Stimulated activated CD8-positive, alpha-beta memory T cell treated with anti-CD3 and anti-CD28 coated beads, Interleukin-2, amount 100 ng/mL, for 48 hours (primary cell): Measurements from ENCODE around the gene LRP2.
A peak's percentile ranks its signal among the peaks of the same experiment; 100 is the strongest.

Source experiments
- DNase-seq, 2 donors: peaks; one replicate each; pipeline ENCODE4 v3.0.0-alpha.2; 2020; ENCODE audit warnings: low read depth in 2 of 2

Gene LRP2

GRCh38 chr2:169119851-169120250 lies 242.5 kb downstream of the LRP2 start:
- DNase-seq = no peak

DNA sequence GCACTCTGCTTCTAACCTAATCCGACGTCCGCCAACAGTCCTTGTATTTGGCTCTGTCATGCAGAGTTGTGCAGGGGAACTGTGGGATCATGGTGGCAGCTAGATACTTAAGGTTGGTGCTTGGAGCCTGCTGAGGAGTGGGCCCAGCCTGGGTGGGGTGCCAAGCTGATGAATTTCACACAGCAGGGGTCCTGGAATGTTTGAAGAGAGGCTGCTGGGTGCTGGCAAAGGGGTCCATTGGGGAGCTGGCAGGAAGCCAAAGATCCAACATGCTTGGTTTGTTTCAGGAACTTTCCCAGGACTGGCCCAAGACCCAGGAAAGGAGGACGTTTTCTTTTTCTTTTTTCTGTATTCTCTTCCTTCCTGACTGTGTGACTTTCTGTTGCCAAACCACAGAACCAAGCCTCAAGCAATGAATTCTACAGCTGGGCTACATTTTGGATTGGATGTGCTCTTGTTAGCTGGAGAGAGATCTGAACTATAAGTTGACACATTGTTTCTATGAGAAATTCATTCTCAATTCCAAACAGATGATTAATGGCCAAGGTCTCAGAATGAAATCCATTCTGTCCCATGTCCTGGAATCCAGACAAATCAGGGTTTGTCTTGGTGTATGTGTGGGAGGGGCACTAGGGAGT lies 243.1 kb downstream of the LRP2 start:
- no peak for DNase-seq

- DNase-seq = no peak
Observed at GRCh38 chr2:169118060-169118459, 244.3 kb downstream of the LRP2 start.

DNA sequence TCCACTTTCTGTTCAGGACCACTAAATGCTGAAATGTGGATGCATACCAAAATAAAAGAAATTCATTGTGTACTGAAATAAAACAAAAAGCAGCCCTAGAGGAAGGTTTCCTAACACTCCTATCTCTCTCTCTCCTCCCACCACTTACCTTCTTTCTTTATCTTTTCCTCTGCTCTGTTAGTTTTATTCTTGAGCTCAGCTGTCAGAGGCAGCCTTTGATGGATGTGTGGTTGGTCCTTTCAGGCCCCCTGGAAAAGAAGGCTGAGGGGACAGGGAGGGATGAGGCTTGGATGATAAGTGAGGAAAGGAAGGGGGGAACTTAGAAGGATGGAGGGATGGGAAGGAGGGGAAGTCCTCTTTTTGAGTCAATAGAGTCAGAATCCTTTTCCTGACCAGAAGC lies 245.3 kb downstream of the LRP2 start:
- DNase-seq = no peak

GRCh38 chr2:169116327-169116726 lies 246.0 kb downstream of the LRP2 start:
- DNase-seq = no peak

DNA sequence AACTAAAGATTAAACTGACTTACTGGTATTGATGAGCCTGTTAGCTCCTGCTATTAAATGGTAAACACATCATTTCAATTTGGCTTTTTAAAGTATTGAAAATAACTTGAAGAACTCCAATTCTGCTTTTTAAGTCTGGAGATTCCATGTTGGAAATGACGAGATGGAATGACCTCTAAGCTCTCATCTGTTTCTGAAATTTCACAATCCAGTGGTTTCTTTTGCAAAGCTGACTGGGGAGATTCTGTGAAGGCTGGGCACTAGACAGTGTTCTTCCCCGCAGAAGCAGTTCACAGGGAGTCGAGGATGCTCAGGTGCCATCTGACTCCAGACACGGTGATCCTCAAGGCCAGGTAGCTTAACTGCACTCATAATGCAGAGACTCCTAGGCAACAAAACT lies 248.3 kb downstream of the LRP2 start:
- no peak for DNase-seq

- DNase-seq = no peak
Observed at GRCh38 chr2:169112841-169113240, 249.5 kb downstream of the LRP2 start.

GRCh38 chr2:169110916-169111315 lies 251.4 kb downstream of the LRP2 start:
- DNase-seq = no peak

- DNase-seq = no peak
Observed at GRCh38 chr2:169110419-169110818, 251.9 kb downstream of the LRP2 start.

DNA sequence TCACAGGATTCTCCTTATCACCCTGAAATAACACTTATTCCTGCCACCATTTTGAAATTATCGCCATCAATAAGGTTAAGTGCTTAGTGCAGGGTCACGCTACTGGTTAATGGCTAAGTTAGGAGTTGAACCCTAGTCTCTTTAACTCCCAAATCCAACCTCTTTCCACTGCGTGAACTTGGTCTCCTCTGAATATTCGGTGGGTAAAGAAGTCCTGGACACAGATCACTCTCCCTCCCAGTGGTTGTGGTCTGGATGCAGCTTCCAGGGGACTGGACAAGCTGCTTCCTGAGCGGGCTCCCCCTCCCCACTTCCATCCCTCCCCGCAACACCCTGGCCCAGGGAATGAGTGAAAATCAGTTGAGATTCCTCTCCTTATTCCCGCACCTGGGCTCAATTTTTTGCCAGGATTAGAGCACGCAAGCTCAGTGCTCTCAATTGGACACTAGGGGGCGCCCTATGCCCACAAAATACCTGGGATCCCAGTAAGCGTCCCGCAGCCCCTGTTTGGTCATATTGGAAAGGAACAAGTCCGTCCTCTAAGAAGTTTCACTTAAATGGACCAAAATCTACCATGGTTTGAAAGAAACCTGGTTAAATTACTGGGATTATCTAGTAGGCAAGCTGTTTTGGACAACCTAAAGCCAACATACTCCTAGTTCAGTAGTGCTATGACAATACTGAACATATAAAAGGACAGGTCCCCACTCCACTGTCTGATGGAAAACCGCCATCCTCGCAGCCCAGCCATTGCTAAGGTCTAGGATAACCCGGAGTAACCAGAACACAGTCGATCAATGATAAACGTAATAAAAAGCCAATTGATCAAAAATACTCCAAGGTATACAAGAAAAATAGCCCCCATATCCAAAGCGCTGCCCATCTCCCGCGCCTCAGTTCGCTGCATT lies 252.6 kb downstream of the LRP2 start:
- peak; percentile 44 to 57 for DNase-seq

DNA sequence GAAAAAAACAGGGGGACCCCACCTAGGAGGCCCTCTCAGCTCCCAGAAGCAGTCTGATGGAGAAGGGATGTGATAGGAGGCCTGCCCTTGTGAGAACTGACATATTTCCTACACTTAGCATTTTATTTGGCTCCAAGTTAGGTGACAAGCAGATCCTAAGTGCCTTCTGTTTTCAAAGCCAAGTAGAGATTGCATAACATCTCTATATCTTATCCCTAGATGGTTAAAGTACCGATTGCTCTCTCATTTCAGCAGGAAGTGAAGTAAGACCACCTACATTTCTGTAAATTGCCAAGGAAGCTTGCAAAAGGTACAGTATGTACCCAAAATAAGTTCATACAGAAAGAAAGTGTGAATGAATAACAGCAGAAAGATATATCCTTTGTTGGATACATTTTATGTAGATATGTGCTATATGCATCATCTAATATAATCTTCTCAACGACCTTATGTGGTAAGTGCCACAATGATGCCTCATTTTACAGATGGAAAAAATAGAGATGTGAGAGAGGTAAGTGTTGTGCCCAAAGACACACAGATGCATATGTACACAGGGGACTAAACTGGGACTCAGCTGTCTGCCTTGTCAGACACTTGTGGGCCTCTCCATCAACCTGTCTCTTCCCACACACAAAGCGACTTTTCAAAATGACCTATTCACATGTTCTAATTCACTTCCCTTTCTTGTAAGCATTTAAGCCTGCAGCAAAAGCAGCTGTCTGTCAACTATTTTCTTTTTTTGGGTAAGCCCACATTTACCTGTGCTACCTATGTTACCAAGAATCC lies 254.0 kb downstream of the LRP2 start:
- DNase-seq = no peak

GRCh38 chr2:169107645-169108044 lies 254.7 kb downstream of the LRP2 start:
- DNase-seq = no peak

- no peak for DNase-seq
Observed at GRCh38 chr2:169106563-169107545, 255.5 kb downstream of the LRP2 start.

- DNase-seq = no peak
Observed at GRCh38 chr2:169106134-169106533, 256.2 kb downstream of the LRP2 start.

- DNase-seq = no peak
Observed at GRCh38 chr2:169105476-169105875, 256.9 kb downstream of the LRP2 start.

- DNase-seq = no peak
Observed at GRCh38 chr2:169104848-169105247, 257.5 kb downstream of the LRP2 start.

GRCh38 chr2:169095621-169096105 lies 266.7 kb downstream of the LRP2 start:
- DNase-seq = no peak

DNA sequence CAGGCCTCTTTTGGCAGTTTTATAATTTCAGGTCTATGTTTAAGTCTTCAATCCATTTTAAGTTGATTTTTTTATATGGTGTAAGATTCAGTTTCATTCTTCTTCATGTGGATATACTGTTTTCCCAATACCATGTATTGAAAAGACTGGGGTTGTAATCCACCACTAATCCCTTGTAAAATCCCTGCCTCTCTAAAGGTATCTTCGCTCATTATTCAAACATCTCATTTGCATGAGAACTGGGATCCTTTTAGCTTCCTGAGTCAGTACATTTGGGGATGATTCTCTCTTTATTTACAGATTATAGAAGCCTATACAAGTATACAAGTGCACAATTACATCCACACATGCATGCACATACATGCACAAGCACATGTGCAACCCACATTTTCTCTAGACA lies 267.7 kb downstream of the LRP2 start:
- no peak for DNase-seq

- no peak for DNase-seq
Observed at GRCh38 chr2:169093535-169093934, 268.8 kb downstream of the LRP2 start.

DNA sequence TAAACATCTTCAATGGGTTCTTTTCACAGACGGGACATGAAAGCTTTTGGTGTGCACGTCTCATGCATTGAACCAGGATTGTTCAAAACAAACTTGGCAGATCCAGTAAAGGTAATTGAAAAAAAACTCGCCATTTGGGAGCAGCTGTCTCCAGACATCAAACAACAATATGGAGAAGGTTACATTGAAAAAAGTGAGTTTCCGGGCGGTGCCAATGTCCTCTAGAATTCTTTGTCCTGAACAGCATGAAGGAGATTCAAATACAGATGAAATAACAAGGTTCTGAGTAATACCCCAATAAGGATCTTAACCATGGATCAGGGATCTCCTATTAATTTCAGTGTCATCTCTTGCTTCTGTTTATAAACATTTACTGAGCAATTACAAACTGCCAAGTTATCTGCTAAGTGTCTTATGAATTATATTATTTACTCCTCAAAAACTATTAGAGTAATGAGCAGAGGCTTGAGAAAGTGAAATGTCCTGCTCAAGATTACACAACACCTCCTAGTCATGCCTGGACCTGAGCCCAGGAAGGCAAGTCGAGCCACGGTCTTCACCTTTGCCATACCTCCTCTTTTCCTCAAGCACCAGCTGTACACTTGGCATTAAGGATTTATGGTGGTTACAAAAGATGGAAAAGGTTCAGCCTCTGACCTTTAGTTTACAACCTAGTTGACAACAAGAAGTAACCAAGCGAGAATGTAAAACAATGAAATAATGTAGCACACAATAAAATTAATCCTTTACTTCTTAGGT lies 270.4 kb downstream of the LRP2 start:
- no peak for DNase-seq
